ENCODE measurements around the gene HAPLN1.

DNA sequence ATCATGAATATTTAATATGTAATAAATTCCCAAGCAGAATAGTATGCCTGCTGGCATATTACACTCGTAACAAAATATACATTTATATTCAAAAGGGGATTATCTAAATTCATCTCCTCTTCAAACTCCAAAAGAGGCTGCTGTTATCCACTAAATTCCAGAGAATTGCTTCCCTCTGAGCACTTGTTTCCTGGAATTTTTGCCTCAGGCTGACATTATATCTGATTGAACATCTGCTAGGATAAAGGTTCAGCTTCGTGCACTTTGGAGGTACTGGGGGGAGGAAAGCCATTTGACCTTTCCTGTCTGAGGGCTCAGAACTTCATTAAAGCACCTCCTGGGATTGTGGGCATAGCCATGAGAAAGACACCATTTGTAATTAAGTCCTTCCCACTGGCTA, 4.3 kb upstream of the HAPLN1 start:
- TF ChIP-seq, protein P1, sequence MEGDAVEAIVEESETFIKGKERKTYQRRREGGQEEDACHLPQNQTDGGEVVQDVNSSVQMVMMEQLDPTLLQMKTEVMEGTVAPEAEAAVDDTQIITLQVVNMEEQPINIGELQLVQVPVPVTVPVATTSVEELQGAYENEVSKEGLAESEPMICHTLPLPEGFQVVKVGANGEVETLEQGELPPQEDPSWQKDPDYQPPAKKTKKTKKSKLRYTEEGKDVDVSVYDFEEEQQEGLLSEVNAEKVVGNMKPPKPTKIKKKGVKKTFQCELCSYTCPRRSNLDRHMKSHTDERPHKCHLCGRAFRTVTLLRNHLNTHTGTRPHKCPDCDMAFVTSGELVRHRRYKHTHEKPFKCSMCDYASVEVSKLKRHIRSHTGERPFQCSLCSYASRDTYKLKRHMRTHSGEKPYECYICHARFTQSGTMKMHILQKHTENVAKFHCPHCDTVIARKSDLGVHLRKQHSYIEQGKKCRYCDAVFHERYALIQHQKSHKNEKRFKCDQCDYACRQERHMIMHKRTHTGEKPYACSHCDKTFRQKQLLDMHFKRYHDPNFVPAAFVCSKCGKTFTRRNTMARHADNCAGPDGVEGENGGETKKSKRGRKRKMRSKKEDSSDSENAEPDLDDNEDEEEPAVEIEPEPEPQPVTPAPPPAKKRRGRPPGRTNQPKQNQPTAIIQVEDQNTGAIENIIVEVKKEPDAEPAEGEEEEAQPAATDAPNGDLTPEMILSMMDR (IDR thresholded peaks at IDR 0.05): no peak
- TF ChIP-seq POLR2A (IDR thresholded peaks at IDR 0.05): no peak

Data from prostate gland (tissue), 2 donors.